CD14-positive monocyte (primary cell): ENCODE data around the gene CEP112. TPM values are rescaled to one million over a fixed set of nuclear protein-coding genes. Genes with fewer than 3 reads are reported as not detected.

ENCODE experiments used
- DNase-seq, 3 donors: peaks; one replicate each; pipeline ENCODE4 v3.0.0-alpha.2; 2011 to 2022
- H2AFZ ChIP-seq: 2 replicates; pipeline ENCODE4 v1.6.0; 2012; ENCODE audit warnings: mild to moderate bottlenecking, low read depth, low read length, inconsistent platforms; ENCODE audit not compliant: insufficient read depth, poor library complexity, severe bottlenecking
- H3K27ac ChIP-seq, 2 donors: 1 replicate in 1 of 2; 2 replicates in 1 of 2; pipeline ENCODE4 v1.5.1; 2012 to 2013; ENCODE audit warnings: low read length in 2 of 2, control low read depth in 1 of 2, inconsistent platforms in 1 of 2, low read depth in 1 of 2, mild to moderate bottlenecking in 1 of 2
- H3K27me3 ChIP-seq, 2 donors: one replicate each; pipeline versions ENCODE4 v1.6.0 to v1.6.1; 2011 to 2013; ENCODE audit warnings: low read length in 2 of 2; ENCODE audit not compliant: control insufficient read depth in 2 of 2, insufficient read depth in 2 of 2
- H3K36me3 ChIP-seq, 2 donors: replicated peaks in 1 of 2; 1 replicate in 1 of 2; 2 replicates in 1 of 2; pipeline versions ENCODE4 v1.5.1 to v1.6.1; 2012 to 2013; ENCODE audit warnings: low read length in 2 of 2, control low read depth in 1 of 2, inconsistent platforms in 1 of 2, mild to moderate bottlenecking in 1 of 2; ENCODE audit not compliant: insufficient read depth in 2 of 2, control insufficient read depth in 1 of 2
- H3K4me1 ChIP-seq, 2 donors: 1 replicate in 1 of 2; 2 replicates in 1 of 2; pipeline versions ENCODE4 v1.5.1 to v1.6.1; 2012 to 2013; ENCODE audit warnings: low read length in 2 of 2, control low read depth in 1 of 2, inconsistent platforms in 1 of 2, mild to moderate bottlenecking in 1 of 2, moderate library complexity in 1 of 2; ENCODE audit not compliant: insufficient read depth in 2 of 2, control insufficient read depth in 1 of 2
- H3K4me2 ChIP-seq: replicated peaks from 2 replicates; pipeline ENCODE3; 2012; ENCODE audit warnings: low read length, moderate library complexity, mild to moderate bottlenecking; ENCODE audit not compliant: poor library complexity, severe bottlenecking; ENCODE audit errors: extremely low read depth
- H3K4me3 ChIP-seq, 3 experiments: fragments of 200-600 bp in 1 of 3; sonication (generic) in 1 of 3; replicated peaks in 1 of 3; 1 replicate in 2 of 3; 2 replicates in 1 of 3; pipeline ENCODE4 v1.5.1; 2011 to 2013; ENCODE audit warnings: low read length in 3 of 3, mild to moderate bottlenecking in 3 of 3, control low read depth in 2 of 3, low read depth in 2 of 3, inconsistent platforms in 1 of 3, moderate library complexity in 1 of 3
- H3K79me2 ChIP-seq: 2 replicates; pipeline ENCODE4 v1.6.0; 2012; ENCODE audit warnings: mild to moderate bottlenecking, control low read depth, inconsistent platforms, low read length, moderate library complexity; ENCODE audit not compliant: insufficient read depth
- H3K9ac ChIP-seq: 2 replicates; pipeline ENCODE4 v1.6.0; 2017; ENCODE audit warnings: low read length, mild to moderate bottlenecking; ENCODE audit not compliant: insufficient read depth, poor library complexity, severe bottlenecking
- H3K9me3 ChIP-seq, 2 donors: replicated peaks in 1 of 2; 1 replicate in 1 of 2; 2 replicates in 1 of 2; pipeline versions ENCODE4 v1.5.1 to v1.6.1; 2012 to 2013; ENCODE audit warnings: low read length in 2 of 2, control low read depth in 1 of 2; ENCODE audit not compliant: control insufficient read depth in 1 of 2, insufficient read depth in 1 of 2
- H4K20me1 ChIP-seq: 2 replicates; pipeline ENCODE4 v1.6.0; 2012; ENCODE audit warnings: mild to moderate bottlenecking, low read length, control low read depth, moderate library complexity; ENCODE audit not compliant: insufficient read depth
- H3K27ac Mint-ChIP-seq, 7 donors: one replicate each; pipeline ENCODE4 v1.8.0; 2020; ENCODE audit warnings: mild to moderate bottlenecking in 7 of 7, mixed read lengths in 7 of 7, moderate library complexity in 6 of 7, inconsistent platforms in 2 of 7
- H3K27me3 Mint-ChIP-seq, 3 donors: one replicate each; pipeline ENCODE4 v1.8.0; 2021 to 2022; ENCODE audit warnings: low read depth in 3 of 3, mild to moderate bottlenecking in 3 of 3, mixed read lengths in 3 of 3, moderate library complexity in 3 of 3, inconsistent platforms in 1 of 3
- H3K36me3 Mint-ChIP-seq, 2 donors: one replicate each; pipeline ENCODE4 v1.8.0; 2020; ENCODE audit warnings: mixed read lengths in 2 of 2, inconsistent platforms in 1 of 2, mild to moderate bottlenecking in 1 of 2
- H3K4me1 Mint-ChIP-seq: one replicate; pipeline ENCODE4 v1.8.0; 2020; ENCODE audit warnings: mild to moderate bottlenecking, mixed read lengths
- H3K4me3 Mint-ChIP-seq, 2 donors: one replicate each; pipeline ENCODE4 v1.8.0; 2020; ENCODE audit warnings: mild to moderate bottlenecking in 2 of 2, mixed read lengths in 2 of 2, moderate library complexity in 1 of 2
- H3K9me3 Mint-ChIP-seq, 7 donors: one replicate each; pipeline ENCODE4 v1.8.0; 2020 to 2022; ENCODE audit warnings: mixed read lengths in 7 of 7, mild to moderate bottlenecking in 6 of 7, moderate library complexity in 6 of 7, inconsistent platforms in 2 of 7
- CTCF ChIP-seq: fragments of 200-600 bp; IDR thresholded peaks from one replicate; pipeline ENCODE4 v1.8.0; 2022; ENCODE audit warnings: antibody characterized with exemption, mild to moderate bottlenecking
- WGBS: methylation state at CpG from one replicate; pipeline ENCODE4 v1.1.5; 2013; ENCODE audit warnings: missing lambda C conversion rate; ENCODE audit not compliant: insufficient coverage; 5-methylcytosine and 5-hydroxymethylcytosine counted together
- intact Hi-C, 2 donors: fragments of 100-400 bp; cut with micrococcal nuclease; formaldehyde crosslinking; loops; one replicate each; pipeline versions ENCODE4 v1.15.0 to v1.15.1; 2023
- polyA plus RNA-seq, 3 donors: library from polyadenylated mRNA; depleted of rRNA in 1 of 3; unstranded in 2 of 3; stranded (reverse) in 1 of 3; fragments of 300-500 nt in 2 of 3; fragments of >200 nt in 1 of 3; fragmentation: Illumina TruSeq in 2 of 3; gene quantifications; 1 replicate in 2 of 3; 2 replicates in 1 of 3; pipeline ENCODE4 v1.2.3, GENCODE V29; 2012 to 2021

CEP112 gene
- polyA plus RNA-seq, 3 donors: 0.10 TPM; not detected in 2

- Histone ChIP-seq H4K20me1 (no peaks in the 10 kb centered on the region), H3K79me2 (no peaks in the 10 kb centered on the region), H3K4me1 (no peaks in the 10 kb centered on the region), H3K27me3 (no peaks in the 10 kb centered on the region), H3K9me3 (no peaks in the 10 kb centered on the region), H2AFZ (no peak overlapping the region), H3K36me3 (no peaks in the 10 kb centered on the region), H3K4me3 (no peak overlapping the region), H3K4me2 (no peak overlapping the region), H3K27ac (no peak overlapping the region), H3K9ac (no peak overlapping the region)
- no peak for TF ChIP-seq CTCF
- Mint-ChIP-seq H3K4me1 (no peaks in the 10 kb centered on the region), H3K36me3 (no peaks in the 10 kb centered on the region), H3K4me3 (no peak overlapping the region), H3K27me3 (no peaks in the 10 kb centered on the region), H3K27ac (no peak overlapping the region), H3K9me3 (peaks cover 0 to 11% (median 2%) of the 10 kb centered on the region in 7 donors)
- no peak for DNase-seq
- intact Hi-C loops: no loop called here
- no CpG with 5 or more reads among the region's 1 CpG for WGBS
These were observed 249.3 kb downstream of the CEP112 start for GRCh38 chr17:65942592-65942991.

GRCh38 chr17:65941356-65941899 is 250.5 kb downstream of the CEP112 start:
- no peaks in the 10 kb centered on the region for H3K27me3 Mint-ChIP-seq
- Histone ChIP-seq H3K27ac (no peak overlapping the region), H3K9ac (no peak overlapping the region), H3K4me2 (no peak overlapping the region), H3K4me3 (no peak overlapping the region), H4K20me1 (no peaks in the 10 kb centered on the region), H3K36me3 (no peaks in the 10 kb centered on the region), H3K9me3 (no peaks in the 10 kb centered on the region), H3K4me1 (no peaks in the 10 kb centered on the region), H2AFZ (no peak overlapping the region), H3K27me3 (no peaks in the 10 kb centered on the region), H3K79me2 (no peaks in the 10 kb centered on the region)
- no peak for TF ChIP-seq CTCF
- no peak for DNase-seq
- intact Hi-C loops: no loop called here
- no peak overlapping the region for H3K27ac Mint-ChIP-seq
- H3K36me3 Mint-ChIP-seq: no peaks in the 10 kb centered on the region
- no CpG with 5 or more reads among the region's 4 CpGs for WGBS
- peaks cover 0 to 13% (median 4%) of the 10 kb centered on the region in 7 donors for H3K9me3 Mint-ChIP-seq
- no peaks in the 10 kb centered on the region for H3K4me1 Mint-ChIP-seq
- no peak overlapping the region for H3K4me3 Mint-ChIP-seq
